ENCODE measurements around the gene ERN1. TPM values are rescaled to one million over a fixed set of nuclear protein-coding genes. Genes with fewer than 3 reads are reported as not detected.

The ERN1 gene
- total and polyA plus RNA-seq, 2 of the 13 experiments (the other 11 are each of a cell fraction or from before 2014, with no cell fraction given) = 6.0 to 12.7 TPM

GRCh38 chr17:64001763-64002529 lies 128.0 kb downstream of the ERN1 start (continued):
- TF ChIP-seq ZNF598 (CRISPR knock-in tag; IDR thresholded peaks at IDR 0.05; ENCODE audit: borderline replicate concordance) = no peak
- TF ChIP-seq NFYB (CRISPR knock-in tag; IDR thresholded peaks at IDR 0.05) = no peak
- no peak for TF ChIP-seq ZZZ3 (CRISPR knock-in tag; IDR thresholded peaks at IDR 0.05; ENCODE audit: borderline replicate concordance)
- TF ChIP-seq ZSCAN21 (CRISPR knock-in tag; IDR thresholded peaks at IDR 0.05; ENCODE audit: borderline replicate concordance) = no peak
- TF ChIP-seq SOX6 (IDR thresholded peaks at IDR 0.05) = no peak
- no peak for TF ChIP-seq SOX6 (CRISPR knock-in tag; IDR thresholded peaks at IDR 0.05)
- TF ChIP-seq ZNF891 (CRISPR knock-in tag; IDR thresholded peaks at IDR 0.05) = 0 out of 2 replicates have a peak, but pooled peaks have one; percentile 55
- no peak for TF ChIP-seq ZNF513 (CRISPR knock-in tag; conservative IDR thresholded peaks at IDR 0.05)
- TF ChIP-seq ZSCAN25 (CRISPR knock-in tag; IDR thresholded peaks at IDR 0.05) = peak; percentile 62; the same call in 1 of the 2 replicates
- no peak for TF ChIP-seq ZMAT5 (CRISPR knock-in tag; IDR thresholded peaks at IDR 0.05; ENCODE audit: borderline replicate concordance, low read depth)
- TF ChIP-seq CTCF (CRISPR knock-in tag; IDR thresholded peaks at IDR 0.05) = peak; percentile 4; the same call in 1 of the 2 replicates
- TF ChIP-seq PITX1 (CRISPR knock-in tag; IDR thresholded peaks at IDR 0.05) = no peak
- TF ChIP-seq RXRA (CRISPR knock-in tag; IDR thresholded peaks at IDR 0.05) = 0 out of 2 replicates have a peak, but pooled peaks have one; percentile 7
- peak; percentile 16; the same call in 1 of the 2 replicates for TF ChIP-seq ZFP91 (CRISPR knock-in tag; IDR thresholded peaks at IDR 0.05; ENCODE audit: borderline replicate concordance)
- peak; percentile 70 for TF ChIP-seq PATZ1 (CRISPR knock-in tag; IDR thresholded peaks at IDR 0.05)
- no peak for TF ChIP-seq AFF4 (CRISPR knock-in tag; IDR thresholded peaks at IDR 0.05)
- TF ChIP-seq CBFB (CRISPR knock-in tag; IDR thresholded peaks at IDR 0.05) = no peak

All from HepG2 (cell line).